Measurements from ENCODE around the gene CALML6.

DNA sequence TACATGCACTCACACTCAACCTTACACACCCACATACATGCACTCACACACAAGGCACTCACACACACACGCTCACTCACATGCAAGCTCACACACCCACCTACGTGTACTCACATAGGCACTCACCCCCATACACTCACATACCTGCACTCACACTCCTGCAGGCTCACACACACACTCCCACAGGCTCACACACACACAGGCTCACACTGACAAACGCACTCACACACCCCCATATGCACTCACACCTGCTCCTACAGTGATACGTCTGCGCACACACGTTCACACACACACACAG is 23.2 kb downstream of the CALML6 start:
- TF ChIP-seq EZH2 (IDR thresholded peaks at IDR 0.05) (no peak), POLR2AphosphoS5 (IDR thresholded peaks at IDR 0.05; ENCODE audit: borderline replicate concordance, low read depth, low read length) (no peak), FOXP2 (optimal IDR thresholded peaks at IDR 0.05; ENCODE audit: control extremely low read depth, extremely low read length, insufficient read depth) (no peak)

All from SK-N-MC (cell line).